ENCODE measurements around the gene TULP4. TPM values are rescaled to one million over a fixed set of nuclear protein-coding genes. Genes with fewer than 3 reads are reported as not detected.

The TULP4 gene
- total RNA-seq, 1 donor from 2014 or later: 406 TPM

DNA sequence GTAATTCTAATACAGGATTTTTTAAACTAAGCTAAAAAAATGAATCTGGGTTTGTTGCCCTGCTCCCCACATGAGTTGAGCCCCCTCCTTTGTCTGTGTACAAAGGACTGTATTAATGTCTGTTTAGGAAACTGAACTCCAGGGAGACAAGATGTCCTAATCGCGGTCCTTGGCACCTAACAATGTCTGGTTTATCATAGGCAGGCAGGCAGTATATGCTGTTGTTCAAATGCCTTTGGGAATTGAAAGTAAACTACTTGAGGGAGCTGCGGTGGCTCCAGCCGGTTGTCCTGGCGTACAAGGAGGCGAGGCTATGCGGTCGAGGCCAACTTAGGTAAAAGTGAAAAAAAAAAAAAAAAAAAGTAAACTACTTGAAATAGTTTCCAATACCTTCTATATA, 98.5 kb downstream of the TULP4 start:
- no peak for DNase-seq
- H3K27ac Mint-ChIP-seq (ENCODE audit: unreplicated experiment): no peak overlapping the region
- no peaks in the 10 kb centered on the region for H3K36me3 Mint-ChIP-seq (ENCODE audit: unreplicated experiment)
- peaks cover 13% of the 10 kb centered on the region for H3K9me3 Mint-ChIP-seq (ENCODE audit: unreplicated experiment)
- H3K4me3 Mint-ChIP-seq (ENCODE audit: unreplicated experiment): no peak overlapping the region
- H3K4me1 Mint-ChIP-seq (ENCODE audit: low read depth, unreplicated experiment): peaks cover 49% of the 10 kb centered on the region
- no peaks in the 10 kb centered on the region for H3K27me3 Mint-ChIP-seq (ENCODE audit: unreplicated experiment)
- no peak for TF ChIP-seq CTCF (IDR thresholded peaks at IDR 0.05; ENCODE audit: partially characterized antibody, unreplicated experiment)

GRCh38 chr6:158411998-158412397, 99.7 kb downstream of the TULP4 start:
- no peak overlapping the region for H3K27ac Mint-ChIP-seq (ENCODE audit: unreplicated experiment)
- no peak for DNase-seq
- TF ChIP-seq CTCF (IDR thresholded peaks at IDR 0.05; ENCODE audit: partially characterized antibody, unreplicated experiment): no peak
- no peaks in the 10 kb centered on the region for H3K36me3 Mint-ChIP-seq (ENCODE audit: unreplicated experiment)
- peaks cover 49% of the 10 kb centered on the region for H3K4me1 Mint-ChIP-seq (ENCODE audit: low read depth, unreplicated experiment)
- no peak overlapping the region for H3K4me3 Mint-ChIP-seq (ENCODE audit: unreplicated experiment)
- H3K9me3 Mint-ChIP-seq (ENCODE audit: unreplicated experiment): peaks cover 13% of the 10 kb centered on the region
- H3K27me3 Mint-ChIP-seq (ENCODE audit: unreplicated experiment): peaks cover 3% of the 10 kb centered on the region

GRCh38 chr6:158413028-158413427, 100.8 kb downstream of the TULP4 start:
- H3K4me1 Mint-ChIP-seq (ENCODE audit: low read depth, unreplicated experiment): peaks cover 49% of the 10 kb centered on the region
- H3K27ac Mint-ChIP-seq (ENCODE audit: unreplicated experiment): no peak overlapping the region
- DNase-seq: no peak
- no peak for TF ChIP-seq CTCF (IDR thresholded peaks at IDR 0.05; ENCODE audit: partially characterized antibody, unreplicated experiment)
- no peak overlapping the region for H3K4me3 Mint-ChIP-seq (ENCODE audit: unreplicated experiment)
- H3K36me3 Mint-ChIP-seq (ENCODE audit: unreplicated experiment): no peaks in the 10 kb centered on the region
- H3K9me3 Mint-ChIP-seq (ENCODE audit: unreplicated experiment): peaks cover 11% of the 10 kb centered on the region
- H3K27me3 Mint-ChIP-seq (ENCODE audit: unreplicated experiment): peaks cover 3% of the 10 kb centered on the region

DNA sequence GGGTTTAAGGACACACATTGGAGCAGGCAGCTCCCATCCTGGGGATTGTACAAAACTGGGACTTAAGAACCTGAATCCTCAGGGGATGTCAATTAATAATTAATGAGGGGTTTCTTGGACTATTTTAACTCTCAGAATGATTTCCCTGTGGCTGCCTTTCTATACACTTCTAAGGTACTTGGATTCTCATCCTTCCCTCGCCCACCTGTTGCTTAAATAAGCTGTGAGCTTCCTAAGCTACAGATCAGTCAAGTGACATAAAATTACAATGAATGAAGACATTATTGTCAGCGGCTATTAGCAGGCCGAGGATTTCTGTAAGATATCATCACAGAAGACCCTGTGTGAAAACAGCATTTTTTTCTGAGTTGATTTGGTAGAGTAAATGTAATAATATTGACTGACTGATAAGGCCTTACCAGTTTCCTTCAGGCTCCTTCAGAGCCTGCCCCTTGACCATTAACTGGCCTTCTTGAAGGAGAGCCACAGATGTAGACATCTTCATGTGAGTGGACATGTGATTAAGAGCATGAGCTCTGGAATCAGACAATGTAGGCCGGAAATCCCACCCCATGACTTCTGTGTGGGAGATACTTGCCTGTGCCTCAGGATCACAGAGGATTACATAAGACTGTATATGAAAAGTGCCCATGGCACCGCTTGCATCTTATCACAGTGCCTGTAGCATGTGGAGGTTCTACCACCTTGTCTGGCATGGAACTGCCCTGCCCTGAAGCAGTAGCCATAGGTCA, 101.7 kb downstream of the TULP4 start:
- Mint-ChIP-seq H3K27ac (ENCODE audit: unreplicated experiment) (peak overlapping the region; percentile 10), H3K4me1 (ENCODE audit: low read depth, unreplicated experiment) (peaks cover 39% of the 10 kb centered on the region), H3K36me3 (ENCODE audit: unreplicated experiment) (no peaks in the 10 kb centered on the region)

More for the DNA sequence above, 101.7 kb downstream of the TULP4 start:
- H3K9me3 Mint-ChIP-seq (ENCODE audit: unreplicated experiment): peaks cover 10% of the 10 kb centered on the region
- TF ChIP-seq CTCF (IDR thresholded peaks at IDR 0.05; ENCODE audit: partially characterized antibody, unreplicated experiment): no peak
- no peak overlapping the region for H3K4me3 Mint-ChIP-seq (ENCODE audit: unreplicated experiment)
- H3K27me3 Mint-ChIP-seq (ENCODE audit: unreplicated experiment): peaks cover 3% of the 10 kb centered on the region
- no peak for DNase-seq
